HPDE6-E6E7 (cell line): Measurements from ENCODE around the gene ZBTB16.

Experiments
- DNase-seq: peaks from one replicate; pipeline ENCODE4 v3.0.0; 2011; ENCODE audit warnings: missing footprints; ENCODE audit errors: extremely low spot score

Gene ZBTB16

GRCh38 chr11:114209343-114209742 is 149.8 kb downstream of the ZBTB16 start:
- no peak for DNase-seq

GRCh38 chr11:114209904-114210303 is 150.4 kb downstream of the ZBTB16 start:
- no peak for DNase-seq

GRCh38 chr11:114211444-114212121 is 152.1 kb downstream of the ZBTB16 start:
- no peak for DNase-seq

GRCh38 chr11:114213622-114214021 is 154.1 kb downstream of the ZBTB16 start:
- DNase-seq = no peak

- no peak for DNase-seq
Observed at GRCh38 chr11:114215428-114215827, 155.9 kb downstream of the ZBTB16 start.

- DNase-seq = no peak
Observed at GRCh38 chr11:114215871-114216795, 156.6 kb downstream of the ZBTB16 start.

GRCh38 chr11:114216796-114217180 is 157.3 kb downstream of the ZBTB16 start:
- DNase-seq = no peak

GRCh38 chr11:114218508-114218907 is 159.0 kb downstream of the ZBTB16 start:
- no peak for DNase-seq

- DNase-seq = no peak
Observed at GRCh38 chr11:114219559-114220349, 160.2 kb downstream of the ZBTB16 start.

- DNase-seq = no peak
Observed at GRCh38 chr11:114221037-114221436, 161.5 kb downstream of the ZBTB16 start.

GRCh38 chr11:114225661-114226060 is 166.2 kb downstream of the ZBTB16 start:
- DNase-seq = no peak

GRCh38 chr11:114226356-114226755 is 166.8 kb downstream of the ZBTB16 start:
- no peak for DNase-seq

GRCh38 chr11:114228435-114229411 is 169.2 kb downstream of the ZBTB16 start:
- DNase-seq = no peak

- DNase-seq = no peak
Observed at GRCh38 chr11:114230031-114230704, 170.7 kb downstream of the ZBTB16 start.

- no peak for DNase-seq
Observed at GRCh38 chr11:114232400-114233059, 173.0 kb downstream of the ZBTB16 start.

- no peak for DNase-seq
Observed at GRCh38 chr11:114233755-114234154, 174.2 kb downstream of the ZBTB16 start.

- no peak for DNase-seq
Observed at GRCh38 chr11:114236829-114237228, 177.3 kb downstream of the ZBTB16 start.

GRCh38 chr11:114237321-114238280 is 178.1 kb downstream of the ZBTB16 start:
- DNase-seq = no peak

GRCh38 chr11:114239753-114240161 is 180.2 kb downstream of the ZBTB16 start:
- no peak for DNase-seq
